Fibroblast of skin of back (primary cell): Measurements from ENCODE around the gene ZNF106.

Source experiments
- DNase-seq: peaks from one replicate; pipeline ENCODE4 v3.0.0-alpha.2; 2013

The ZNF106 gene

DNA sequence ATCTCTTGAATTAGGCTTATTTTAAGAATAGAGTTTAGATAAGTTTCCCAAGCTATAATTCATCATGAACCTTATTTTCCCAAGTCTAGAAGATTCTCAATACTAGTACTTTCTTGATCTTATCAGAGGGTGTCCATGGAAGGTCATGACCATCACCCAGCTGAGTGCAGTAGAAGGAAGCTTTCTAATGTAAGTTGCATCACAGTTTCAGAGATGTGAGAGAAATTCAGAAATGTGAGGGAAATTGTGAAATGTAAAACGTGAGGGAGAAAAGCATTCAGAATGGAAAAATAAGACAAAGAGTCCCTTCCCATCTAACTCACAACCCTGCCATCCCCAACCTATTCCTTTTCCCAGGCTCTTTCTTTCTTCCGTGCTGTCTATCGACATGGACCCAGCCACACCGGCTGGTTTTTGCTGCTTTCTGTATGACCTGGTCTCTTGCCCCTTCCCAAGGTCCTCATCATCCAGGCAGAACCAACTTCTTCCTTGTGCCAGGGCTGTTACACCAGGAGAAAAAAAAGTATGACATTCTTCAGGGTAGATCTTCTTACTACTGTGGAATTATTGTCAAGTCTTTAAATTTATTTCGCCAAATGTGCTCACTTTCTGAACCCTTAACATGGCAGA, 124.9 kb downstream of the ZNF106 start:
- DNase-seq: no peak

DNA sequence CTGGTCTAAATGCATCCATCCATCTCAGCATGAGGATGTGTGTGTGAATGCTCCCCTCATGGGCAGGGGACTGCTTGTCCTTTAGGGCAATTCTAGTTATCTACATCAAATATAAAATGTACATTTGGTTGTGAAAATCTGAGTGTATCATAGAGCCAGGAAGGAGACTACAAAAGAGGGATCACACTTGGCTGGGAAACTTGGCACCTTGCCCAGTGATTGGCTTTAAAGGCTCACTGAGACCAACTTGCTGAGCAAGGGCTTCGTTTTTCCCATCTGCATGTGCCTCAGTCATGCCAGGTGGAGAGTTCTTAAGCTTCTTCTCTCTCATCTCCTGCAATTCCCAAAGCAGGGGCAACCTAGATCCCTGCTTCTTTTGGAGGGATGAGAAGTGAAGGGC, 126.4 kb downstream of the ZNF106 start:
- DNase-seq: no peak

DNA sequence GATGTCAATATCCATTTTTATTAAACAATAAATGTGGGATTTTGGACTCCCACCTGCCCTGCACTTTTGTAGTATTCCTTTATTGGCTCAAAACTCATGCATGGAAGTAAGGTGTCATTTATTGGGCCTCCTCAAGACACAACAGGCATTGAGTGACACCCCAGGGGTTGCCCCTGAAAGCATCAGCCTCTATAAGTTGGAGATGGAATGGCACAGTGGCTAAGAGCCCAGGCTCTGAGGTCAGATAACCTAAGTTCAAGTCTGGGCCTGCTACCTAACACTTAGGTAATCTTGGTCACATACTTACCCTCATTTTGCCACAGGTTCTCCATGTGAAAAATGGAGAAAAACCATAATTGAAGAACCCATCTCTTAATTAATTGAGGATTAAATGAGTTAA, 127.0 kb downstream of the ZNF106 start:
- DNase-seq: no peak

DNA sequence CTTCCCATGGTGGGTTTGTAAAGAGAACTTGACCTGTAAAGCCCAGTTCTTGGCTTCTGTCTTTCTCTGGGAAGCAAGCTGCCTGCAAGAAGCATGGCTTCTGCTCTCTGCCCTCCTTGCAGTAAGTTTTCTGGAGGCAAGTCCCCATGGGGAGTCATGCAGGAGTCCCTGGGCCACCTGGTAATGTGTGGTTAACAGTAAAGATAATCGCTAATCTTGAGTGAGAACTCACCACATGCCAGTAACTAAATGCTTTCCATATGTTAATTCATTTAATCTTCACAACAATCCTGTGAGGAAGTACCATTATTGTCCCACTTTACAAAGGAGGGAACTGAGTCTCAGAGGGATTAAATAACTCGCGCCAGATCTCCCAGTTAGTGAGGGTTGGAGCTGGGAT, 127.5 kb downstream of the ZNF106 start:
- DNase-seq: no peak
